Peyer's patch (tissue), 4 donors: ENCODE measurements around the gene ARL13B.
A peak's percentile ranks its signal among the peaks of the same experiment; 100 is the strongest.

Source experiments
- CTCF ChIP-seq, 6 experiments: fragments of 450-650 bp in 4 of 6; fragments of 200-600 bp in 2 of 6; sonication (generic) in 1 of 6; IDR thresholded peaks; one replicate each; pipeline ENCODE4 v1.5.1; 2017 to 2019; ENCODE audit warnings: antibody characterized with exemption in 6 of 6, mild to moderate bottlenecking in 3 of 6, moderate library complexity in 1 of 6
- POLR2A ChIP-seq, 2 donors: fragments of 450-650 bp; IDR thresholded peaks; one replicate each; pipeline ENCODE4 v1.5.1; 2017; ENCODE audit warnings: antibody characterized with exemption in 2 of 2, mild to moderate bottlenecking in 2 of 2, moderate library complexity in 2 of 2

GRCh38 chr3:94069194-94069813 lies 89.3 kb downstream of the ARL13B start:
- no peak for TF ChIP-seq POLR2A (IDR thresholded peaks at IDR 0.05)
- peak; percentile 19 to 71 (median 56) for TF ChIP-seq CTCF (IDR thresholded peaks at IDR 0.05)
